H1 (cell line): ENCODE measurements around the gene TMEM145.

Source experiments
- EP300 ChIP-seq, 2 experiments: IDR thresholded peaks; 1 replicate in 1 of 2; 2 replicates in 1 of 2; pipeline ENCODE4 v1.6.1; 2011 to 2012; ENCODE audit warnings: low read depth in 2 of 2, low read length in 2 of 2, mild to moderate bottlenecking in 2 of 2, borderline replicate concordance in 1 of 2, inconsistent platforms in 1 of 2, moderate library complexity in 1 of 2
- TF ChIP-seq, protein P1 (sequence below), 3 experiments: IDR thresholded peaks; 1 replicate in 2 of 3; 2 replicates in 1 of 3; pipeline versions ENCODE4 v1.5.1 to v1.6.1; 2011; ENCODE audit warnings: low read length in 3 of 3, mild to moderate bottlenecking in 3 of 3, inconsistent platforms in 2 of 3, low read depth in 1 of 3, moderate library complexity in 1 of 3; ENCODE audit not compliant: insufficient read depth in 1 of 3; ENCODE audit errors: control extremely low read depth in 1 of 3
- TF ChIP-seq, protein P2 (sequence below): IDR thresholded peaks from 2 replicates; pipeline ENCODE4 v1.6.1; 2012; ENCODE audit warnings: inconsistent platforms
- TF ChIP-seq, protein P3 (sequence below): fragments of 300-600 bp; sonication (generic); IDR thresholded peaks from 2 replicates; pipeline ENCODE4 v1.7.1; 2012; ENCODE audit warnings: low read length, moderate library complexity, mild to moderate bottlenecking, inconsistent platforms; ENCODE audit not compliant: insufficient replicate concordance

DNA sequence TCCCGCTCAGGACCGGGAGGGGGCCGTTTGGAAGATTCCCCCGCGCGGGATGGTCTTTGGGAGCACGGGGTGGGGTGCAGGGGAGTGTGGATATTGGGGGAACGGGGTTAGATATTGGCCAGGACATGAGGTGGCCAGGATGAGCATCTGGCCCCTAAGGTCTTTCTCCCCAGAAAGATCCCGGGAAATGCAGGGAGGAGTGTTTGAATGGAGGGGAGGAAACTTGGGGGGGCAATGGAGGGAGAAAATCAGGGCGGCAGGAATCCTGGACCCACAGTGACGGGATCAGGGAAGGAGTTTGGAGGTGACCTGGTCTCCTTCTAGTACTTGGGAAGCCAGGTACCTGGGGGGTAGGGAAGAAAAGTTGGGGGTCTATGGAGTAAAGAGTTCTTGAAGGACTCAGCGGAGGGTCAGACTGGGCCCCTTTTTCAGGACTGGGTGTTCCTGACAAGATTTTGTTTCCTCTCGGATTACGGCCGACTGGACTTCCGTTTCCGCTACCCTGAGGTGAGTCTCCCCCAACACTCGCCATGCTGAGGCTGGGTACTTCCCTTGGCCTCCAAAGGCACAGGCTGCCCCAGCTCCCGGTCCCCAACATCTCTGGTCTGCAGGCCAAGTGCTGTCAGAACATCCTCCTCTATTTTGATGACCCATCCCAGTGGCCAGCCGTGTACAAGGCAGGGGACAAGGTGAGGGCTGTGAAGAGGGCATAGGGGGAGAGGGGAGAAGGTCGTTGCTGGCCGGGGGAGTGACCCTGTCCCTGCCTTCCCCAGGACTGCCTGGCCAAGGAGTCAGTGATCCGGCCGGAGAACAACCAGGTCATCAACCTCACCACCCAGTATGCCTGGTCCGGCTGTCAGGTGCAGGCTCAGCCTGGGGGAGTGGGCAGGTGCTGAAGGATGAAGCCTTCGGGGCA lies 989 bp downstream of the TMEM145 start:
- no peak for TF ChIP-seq EP300 (IDR thresholded peaks at IDR 0.05; ENCODE audit: borderline replicate concordance in 1 of 2, low read depth in 2 of 2, low read length in 2 of 2)
- TF ChIP-seq, protein P1, sequence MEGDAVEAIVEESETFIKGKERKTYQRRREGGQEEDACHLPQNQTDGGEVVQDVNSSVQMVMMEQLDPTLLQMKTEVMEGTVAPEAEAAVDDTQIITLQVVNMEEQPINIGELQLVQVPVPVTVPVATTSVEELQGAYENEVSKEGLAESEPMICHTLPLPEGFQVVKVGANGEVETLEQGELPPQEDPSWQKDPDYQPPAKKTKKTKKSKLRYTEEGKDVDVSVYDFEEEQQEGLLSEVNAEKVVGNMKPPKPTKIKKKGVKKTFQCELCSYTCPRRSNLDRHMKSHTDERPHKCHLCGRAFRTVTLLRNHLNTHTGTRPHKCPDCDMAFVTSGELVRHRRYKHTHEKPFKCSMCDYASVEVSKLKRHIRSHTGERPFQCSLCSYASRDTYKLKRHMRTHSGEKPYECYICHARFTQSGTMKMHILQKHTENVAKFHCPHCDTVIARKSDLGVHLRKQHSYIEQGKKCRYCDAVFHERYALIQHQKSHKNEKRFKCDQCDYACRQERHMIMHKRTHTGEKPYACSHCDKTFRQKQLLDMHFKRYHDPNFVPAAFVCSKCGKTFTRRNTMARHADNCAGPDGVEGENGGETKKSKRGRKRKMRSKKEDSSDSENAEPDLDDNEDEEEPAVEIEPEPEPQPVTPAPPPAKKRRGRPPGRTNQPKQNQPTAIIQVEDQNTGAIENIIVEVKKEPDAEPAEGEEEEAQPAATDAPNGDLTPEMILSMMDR (IDR thresholded peaks at IDR 0.05; ENCODE audit: control extremely low read depth in 1 of 3, insufficient read depth in 1 of 3, low read depth in 1 of 3, low read length in 3 of 3), result no peak
- TF ChIP-seq, protein P2, sequence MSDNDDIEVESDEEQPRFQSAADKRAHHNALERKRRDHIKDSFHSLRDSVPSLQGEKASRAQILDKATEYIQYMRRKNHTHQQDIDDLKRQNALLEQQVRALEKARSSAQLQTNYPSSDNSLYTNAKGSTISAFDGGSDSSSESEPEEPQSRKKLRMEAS, result no peak
- TF ChIP-seq, protein P3, sequence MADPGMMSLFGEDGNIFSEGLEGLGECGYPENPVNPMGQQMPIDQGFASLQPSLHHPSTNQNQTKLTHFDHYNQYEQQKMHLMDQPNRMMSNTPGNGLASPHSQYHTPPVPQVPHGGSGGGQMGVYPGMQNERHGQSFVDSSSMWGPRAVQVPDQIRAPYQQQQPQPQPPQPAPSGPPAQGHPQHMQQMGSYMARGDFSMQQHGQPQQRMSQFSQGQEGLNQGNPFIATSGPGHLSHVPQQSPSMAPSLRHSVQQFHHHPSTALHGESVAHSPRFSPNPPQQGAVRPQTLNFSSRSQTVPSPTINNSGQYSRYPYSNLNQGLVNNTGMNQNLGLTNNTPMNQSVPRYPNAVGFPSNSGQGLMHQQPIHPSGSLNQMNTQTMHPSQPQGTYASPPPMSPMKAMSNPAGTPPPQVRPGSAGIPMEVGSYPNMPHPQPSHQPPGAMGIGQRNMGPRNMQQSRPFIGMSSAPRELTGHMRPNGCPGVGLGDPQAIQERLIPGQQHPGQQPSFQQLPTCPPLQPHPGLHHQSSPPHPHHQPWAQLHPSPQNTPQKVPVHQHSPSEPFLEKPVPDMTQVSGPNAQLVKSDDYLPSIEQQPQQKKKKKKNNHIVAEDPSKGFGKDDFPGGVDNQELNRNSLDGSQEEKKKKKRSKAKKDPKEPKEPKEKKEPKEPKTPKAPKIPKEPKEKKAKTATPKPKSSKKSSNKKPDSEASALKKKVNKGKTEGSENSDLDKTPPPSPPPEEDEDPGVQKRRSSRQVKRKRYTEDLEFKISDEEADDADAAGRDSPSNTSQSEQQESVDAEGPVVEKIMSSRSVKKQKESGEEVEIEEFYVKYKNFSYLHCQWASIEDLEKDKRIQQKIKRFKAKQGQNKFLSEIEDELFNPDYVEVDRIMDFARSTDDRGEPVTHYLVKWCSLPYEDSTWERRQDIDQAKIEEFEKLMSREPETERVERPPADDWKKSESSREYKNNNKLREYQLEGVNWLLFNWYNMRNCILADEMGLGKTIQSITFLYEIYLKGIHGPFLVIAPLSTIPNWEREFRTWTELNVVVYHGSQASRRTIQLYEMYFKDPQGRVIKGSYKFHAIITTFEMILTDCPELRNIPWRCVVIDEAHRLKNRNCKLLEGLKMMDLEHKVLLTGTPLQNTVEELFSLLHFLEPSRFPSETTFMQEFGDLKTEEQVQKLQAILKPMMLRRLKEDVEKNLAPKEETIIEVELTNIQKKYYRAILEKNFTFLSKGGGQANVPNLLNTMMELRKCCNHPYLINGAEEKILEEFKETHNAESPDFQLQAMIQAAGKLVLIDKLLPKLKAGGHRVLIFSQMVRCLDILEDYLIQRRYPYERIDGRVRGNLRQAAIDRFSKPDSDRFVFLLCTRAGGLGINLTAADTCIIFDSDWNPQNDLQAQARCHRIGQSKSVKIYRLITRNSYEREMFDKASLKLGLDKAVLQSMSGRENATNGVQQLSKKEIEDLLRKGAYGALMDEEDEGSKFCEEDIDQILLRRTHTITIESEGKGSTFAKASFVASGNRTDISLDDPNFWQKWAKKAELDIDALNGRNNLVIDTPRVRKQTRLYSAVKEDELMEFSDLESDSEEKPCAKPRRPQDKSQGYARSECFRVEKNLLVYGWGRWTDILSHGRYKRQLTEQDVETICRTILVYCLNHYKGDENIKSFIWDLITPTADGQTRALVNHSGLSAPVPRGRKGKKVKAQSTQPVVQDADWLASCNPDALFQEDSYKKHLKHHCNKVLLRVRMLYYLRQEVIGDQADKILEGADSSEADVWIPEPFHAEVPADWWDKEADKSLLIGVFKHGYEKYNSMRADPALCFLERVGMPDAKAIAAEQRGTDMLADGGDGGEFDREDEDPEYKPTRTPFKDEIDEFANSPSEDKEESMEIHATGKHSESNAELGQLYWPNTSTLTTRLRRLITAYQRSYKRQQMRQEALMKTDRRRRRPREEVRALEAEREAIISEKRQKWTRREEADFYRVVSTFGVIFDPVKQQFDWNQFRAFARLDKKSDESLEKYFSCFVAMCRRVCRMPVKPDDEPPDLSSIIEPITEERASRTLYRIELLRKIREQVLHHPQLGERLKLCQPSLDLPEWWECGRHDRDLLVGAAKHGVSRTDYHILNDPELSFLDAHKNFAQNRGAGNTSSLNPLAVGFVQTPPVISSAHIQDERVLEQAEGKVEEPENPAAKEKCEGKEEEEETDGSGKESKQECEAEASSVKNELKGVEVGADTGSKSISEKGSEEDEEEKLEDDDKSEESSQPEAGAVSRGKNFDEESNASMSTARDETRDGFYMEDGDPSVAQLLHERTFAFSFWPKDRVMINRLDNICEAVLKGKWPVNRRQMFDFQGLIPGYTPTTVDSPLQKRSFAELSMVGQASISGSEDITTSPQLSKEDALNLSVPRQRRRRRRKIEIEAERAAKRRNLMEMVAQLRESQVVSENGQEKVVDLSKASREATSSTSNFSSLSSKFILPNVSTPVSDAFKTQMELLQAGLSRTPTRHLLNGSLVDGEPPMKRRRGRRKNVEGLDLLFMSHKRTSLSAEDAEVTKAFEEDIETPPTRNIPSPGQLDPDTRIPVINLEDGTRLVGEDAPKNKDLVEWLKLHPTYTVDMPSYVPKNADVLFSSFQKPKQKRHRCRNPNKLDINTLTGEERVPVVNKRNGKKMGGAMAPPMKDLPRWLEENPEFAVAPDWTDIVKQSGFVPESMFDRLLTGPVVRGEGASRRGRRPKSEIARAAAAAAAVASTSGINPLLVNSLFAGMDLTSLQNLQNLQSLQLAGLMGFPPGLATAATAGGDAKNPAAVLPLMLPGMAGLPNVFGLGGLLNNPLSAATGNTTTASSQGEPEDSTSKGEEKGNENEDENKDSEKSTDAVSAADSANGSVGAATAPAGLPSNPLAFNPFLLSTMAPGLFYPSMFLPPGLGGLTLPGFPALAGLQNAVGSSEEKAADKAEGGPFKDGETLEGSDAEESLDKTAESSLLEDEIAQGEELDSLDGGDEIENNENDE, result no peak
